Measurements from ENCODE around the gene SRSF7.
"Not testable (repeated sequence)": the region's sequence is repeated elsewhere in the genome, so short reads cannot be mapped to it uniquely, and the experiment has no call there.

SRSF7 gene

DNA sequence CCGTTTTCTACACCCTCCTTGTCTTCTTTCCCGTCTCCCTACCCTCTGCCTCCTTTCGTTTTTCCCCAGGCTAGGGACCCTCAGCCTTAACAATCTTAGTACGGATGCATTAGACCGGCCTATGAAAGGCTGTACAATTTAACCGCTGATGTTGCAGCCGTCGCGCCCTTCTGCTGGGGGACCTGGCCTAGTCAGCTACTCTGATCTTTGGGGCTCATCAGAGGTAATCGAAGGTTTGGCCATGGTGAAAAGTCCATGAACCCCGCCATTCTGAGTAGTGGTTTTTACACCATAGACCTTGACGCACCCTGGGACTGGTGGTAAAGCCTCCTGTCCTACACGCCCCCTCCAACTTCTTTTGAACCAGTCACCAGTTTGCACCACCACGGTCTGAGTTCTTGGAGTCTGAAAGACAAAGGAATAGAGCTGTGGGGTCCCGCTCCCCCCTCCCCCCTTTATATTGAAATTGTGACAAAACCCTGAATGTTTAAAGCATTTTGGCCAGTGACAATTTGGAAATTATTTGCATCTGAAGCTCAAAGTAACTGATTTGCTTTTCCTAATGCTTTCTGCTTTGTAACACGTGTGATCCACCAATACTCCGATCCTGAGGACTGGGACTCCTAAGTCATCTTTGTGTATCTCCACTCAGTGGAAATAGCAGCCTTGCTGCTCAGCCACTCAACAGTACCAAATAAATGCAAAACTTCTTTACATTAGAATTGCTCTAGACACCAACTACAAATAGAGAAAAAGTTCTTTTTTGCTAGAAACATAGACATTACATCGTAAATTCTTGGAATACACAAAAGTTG, 642 bp upstream of the SRSF7 start:
- DNase-seq: no peak

DNA sequence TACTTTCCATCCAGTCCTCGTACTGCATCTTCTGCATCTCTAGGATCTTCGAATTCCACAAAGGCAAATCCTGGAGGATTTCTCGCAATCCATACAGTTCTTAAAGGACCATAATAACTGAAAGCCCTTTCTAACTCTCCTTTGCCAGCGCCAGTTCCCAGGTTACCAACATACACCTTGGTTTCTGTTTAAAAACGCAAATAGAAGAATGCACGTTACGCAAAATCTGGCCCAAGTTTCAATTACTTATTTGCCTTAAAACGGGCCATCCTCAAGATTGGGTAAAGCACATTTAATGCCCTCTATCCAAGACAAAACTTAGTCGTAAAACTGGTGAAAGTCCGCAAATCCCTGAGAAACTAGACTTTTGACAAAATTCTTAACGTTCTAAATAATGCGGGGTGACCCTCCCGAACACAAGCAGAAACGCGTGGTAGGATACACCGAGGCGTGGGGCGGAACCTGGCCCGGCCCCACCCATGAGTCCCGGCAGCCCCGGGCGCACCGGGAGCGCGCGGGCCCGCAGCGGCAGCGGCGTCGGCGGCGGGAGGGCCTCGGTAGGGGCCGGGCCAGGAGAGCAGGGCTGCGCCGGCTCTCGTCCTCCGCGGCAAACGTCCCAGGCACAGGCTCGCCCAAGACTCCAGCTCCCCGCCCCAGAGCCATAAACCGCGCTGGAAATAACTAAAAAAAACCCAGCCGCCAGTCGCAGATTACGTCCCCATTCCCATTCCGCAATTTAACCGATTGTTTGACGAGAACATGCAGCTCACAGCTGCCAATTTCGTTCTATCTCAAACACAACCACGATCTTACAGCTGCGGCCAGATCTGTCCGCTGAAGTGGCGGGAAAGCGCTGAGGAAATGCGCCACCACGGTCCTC, 910 bp downstream of the SRSF7 start:
- no peak for DNase-seq

DNA sequence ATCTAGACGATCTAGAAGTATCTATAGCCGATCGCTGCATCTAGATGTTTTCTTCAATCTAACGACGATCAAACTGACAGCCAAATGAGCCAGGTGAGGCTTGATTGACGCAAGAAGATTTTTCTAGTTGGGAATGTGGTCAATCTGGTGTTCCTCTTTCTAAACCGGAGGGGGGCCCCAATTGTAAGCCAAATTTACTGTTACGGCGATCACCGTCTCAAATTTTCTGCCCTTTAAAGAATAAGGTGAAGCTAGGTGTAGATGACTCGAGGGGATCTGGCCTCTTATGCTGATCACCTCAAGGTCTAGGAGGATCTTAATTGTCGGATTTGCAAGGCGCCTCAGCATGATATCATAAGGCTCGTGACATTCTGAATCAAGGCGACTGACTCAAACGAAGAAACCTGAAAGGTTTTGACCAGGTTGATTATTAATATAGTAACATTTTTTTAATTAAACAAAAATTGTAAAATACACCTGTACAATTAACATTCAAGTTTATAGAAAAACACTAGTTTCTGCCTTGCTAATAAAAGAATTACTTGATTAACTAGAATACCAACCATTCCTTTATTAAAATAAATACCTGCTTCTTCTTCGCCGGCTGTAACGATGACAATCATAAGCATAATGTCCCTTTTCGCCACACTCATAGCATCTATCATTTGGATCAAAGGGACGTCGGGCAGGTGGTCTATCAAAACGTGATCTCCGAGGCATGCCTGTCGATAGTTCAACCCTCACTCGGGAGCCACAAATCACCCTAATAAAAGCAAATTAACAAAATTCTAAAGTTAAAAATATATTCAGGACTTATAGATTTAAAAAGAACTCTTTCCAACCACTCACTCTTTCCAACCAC, 2.0 kb downstream of the SRSF7 start:
- DNase-seq: no peak

DNA sequence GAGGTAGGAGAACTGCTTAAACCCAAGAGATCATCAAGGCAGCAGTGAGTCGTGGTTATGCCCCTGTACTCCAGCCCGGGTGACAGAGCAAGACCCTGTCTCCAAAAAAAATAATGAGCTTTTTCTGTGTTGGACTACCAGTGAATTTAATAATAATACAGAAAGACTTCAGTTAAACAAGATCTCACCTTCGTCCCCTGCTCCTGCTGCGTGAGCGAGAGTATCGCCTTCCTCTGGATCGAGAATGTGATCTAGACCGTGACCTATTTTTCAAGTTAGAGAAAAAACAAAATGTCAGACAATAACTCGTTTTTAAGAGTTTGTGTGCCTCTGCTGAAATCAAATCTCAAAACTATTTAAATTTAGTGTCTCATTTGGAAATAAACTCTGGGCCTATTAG, 2.8 kb downstream of the SRSF7 start:
- DNase-seq: no peak

DNA sequence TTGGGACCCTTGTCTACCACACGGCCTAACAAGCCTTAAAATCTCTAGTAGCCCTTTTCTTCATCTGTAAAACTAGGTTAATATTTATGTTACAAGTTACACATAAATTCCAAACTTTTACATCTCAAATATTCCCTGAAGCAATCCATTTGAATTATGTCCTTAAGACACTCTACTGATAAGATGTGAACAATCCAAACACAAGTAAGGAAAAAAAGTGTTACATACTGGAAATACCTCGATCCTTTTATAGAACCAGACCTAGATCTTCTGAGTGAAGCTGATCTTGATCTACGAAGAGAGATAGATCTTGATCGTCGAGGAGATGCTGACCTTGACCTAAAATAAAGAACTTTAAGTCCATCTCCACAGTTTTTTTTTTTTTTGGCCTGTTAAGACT, 3.3 kb downstream of the SRSF7 start:
- no peak for DNase-seq

DNA sequence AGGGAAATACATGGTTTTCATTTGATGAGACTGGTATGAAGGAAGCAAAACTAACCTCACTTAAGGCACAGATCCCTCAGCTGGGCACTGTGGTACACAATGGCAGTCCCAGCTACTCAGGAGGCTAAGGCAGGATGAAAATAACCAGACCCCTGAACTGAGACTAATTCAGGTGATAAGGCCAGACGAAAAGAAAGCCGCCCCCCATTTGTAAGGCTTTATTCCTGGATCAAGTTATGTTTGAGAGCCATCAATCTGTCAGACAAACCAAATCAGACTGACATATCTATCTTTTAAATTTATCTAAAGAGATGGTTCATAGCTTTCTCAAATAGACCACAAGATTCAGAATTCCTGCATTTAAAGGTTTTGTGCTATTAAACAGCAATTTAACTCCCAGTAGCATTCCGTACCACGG, 4.1 kb downstream of the SRSF7 start:
- no peak for DNase-seq

DNA sequence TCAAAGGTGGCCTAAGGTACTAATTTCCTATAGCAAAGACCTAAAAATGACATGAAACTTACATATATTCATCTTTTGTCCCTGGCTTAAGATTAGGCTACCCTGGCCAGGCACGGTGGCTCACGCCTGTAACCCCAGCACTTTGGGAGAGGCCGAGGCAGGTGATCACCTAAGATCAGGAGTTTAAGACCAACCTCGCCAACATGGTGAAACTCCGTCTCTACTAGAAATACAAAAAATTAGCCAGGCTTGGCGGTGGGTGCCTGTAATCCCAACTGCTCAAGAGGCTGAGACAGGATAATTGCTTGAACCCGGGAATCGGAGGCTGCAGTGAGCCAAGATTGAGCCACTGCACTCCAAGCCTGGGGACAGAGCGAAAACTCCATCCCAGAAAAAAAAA, 5.9 kb downstream of the SRSF7 start:
- DNase-seq: no peak

DNA sequence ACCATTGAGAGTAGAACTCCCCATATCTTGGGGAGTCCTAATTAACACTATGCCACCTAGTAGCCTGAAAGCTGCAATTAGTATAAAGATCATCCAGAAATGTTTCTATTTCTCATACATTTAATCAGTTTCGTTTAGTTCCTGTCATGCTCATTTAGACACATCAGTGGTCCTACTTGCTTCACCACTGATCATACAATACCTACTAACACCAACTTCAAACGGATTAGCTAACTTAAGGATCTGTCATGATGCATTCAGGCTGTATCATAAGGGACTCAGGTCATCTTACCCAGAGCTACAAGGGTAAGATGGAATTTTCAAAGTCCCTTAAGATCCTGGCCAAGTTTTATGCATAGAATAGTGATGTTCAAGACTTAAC, 6.8 kb downstream of the SRSF7 start:
- DNase-seq: no peak

DNA sequence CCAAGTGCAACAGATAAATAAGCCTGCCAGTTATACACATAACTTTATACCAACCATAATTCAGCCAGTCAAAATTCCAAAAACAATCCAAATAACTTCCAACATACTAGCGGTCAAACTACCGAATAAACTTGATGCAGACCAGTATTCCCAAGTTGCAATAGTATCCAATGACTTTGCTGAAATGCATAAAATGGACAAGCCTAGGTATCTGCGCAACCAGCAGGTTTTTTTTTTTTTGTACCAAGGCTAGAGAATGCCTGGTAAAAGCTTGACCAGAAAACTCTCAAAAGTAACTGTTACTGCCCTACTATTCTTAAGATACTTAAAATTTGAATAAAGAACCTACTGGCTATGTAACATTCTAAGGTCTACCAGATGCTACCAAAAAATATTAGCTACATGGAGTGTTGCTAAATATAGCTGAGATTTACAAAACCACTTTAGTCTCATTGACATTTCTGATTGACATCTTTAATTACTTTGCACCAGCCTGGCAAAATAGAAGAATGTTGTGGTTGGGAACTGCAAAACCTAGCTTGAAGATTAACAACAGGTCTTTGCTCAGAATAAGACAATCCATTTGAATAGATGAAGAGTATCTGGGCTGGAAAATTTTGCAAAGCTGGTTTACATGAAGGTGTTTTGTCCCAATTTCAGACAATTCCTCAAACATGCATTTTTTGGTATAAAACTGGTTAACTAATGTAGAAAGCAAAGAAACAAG, 7.3 kb downstream of the SRSF7 start:
- no peak for DNase-seq

DNA sequence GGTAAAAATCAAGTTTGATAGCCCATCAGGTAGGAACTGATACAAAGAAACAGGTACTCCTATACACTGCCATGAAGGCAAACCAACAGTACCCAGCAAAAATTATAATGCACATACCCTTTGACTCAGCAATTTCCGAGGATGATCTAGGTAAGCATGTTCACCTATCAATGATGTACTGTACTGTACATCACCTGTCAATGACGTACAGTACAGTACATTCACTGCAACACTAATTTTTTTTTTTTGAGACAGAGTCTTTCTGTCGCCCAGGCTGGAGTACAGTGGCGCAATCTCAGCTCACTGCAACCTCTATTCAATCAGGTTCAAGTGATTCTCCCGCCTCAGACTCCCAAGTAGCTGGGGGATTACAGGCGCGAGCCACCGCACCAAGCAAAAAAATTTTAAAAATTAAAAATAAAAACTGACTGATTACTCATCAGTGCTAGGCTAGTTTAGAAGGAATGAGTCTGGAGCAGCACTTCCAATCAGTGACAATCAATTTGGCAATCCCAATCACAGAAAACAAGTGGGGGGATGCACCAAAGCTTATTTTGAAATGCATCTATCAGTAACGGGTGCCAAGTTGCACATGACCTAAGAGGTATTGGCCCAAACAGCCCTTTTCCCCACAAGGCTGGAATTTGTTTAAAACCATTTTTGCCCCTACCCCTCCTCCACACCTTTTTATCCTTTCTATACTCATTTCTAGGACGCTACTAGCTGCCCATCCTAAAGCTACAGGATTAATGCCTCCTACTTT, 8.2 kb downstream of the SRSF7 start:
- no peak for DNase-seq

DNA sequence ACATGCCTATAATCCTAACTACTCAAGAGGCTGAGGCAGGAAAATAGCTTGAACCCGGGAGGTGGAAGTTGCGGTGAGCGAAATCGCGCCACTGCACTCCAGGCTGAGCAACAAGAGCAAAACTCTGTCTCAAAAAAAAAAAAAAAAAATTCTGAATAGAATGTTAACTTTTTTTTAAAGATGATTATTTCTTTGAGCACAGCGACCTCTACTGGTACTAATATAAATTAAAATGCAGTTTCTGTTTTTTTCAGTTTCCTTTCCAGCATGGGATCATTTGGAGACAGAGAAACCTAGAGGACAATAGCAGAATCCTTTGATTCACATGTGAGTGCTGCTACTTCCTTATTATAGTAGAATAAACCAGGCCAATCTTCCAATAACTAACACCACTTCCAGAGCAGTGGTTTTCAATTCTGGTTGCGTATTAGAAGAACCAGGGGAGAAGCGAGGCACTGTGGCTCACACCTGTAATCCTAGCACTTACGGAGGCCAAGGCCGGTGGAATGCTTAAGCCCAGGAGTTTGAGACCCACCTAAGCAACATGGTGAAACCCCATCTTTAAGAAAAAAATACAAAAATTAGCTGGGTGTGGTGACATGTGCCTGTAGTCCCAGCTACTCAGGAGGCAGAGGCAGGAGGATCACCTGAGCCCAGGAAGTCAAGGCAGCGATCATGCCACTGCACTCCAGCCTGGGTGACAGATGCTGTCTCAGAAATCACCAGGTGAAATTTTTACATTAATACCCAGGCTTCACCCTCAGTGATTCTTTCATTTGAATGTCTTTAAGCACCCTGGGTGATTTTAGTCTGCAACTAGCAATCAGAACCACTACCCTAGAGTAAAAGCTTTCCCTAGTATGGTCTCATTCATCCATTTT, 10.1 kb downstream of the SRSF7 start:
- DNase-seq: no peak

DNA sequence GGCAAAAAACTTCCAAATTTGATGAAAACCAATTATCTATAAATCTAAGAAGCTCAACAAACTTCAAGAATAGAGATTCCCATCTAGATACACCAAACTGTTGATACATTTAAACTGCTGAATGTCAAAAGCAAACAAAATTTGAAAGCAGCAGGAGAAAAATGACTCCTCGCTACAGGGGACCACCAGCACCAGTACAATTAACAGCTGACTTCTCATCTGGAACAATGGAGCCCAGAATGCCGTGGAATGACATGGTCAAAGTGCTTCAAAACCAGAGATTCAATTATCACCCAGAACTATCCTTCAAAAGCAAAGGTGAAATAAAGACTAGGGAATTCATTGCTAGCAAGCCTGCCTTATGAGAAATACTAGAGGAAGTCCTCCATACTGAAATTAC, 11.6 kb downstream of the SRSF7 start:
- no peak for DNase-seq

DNA sequence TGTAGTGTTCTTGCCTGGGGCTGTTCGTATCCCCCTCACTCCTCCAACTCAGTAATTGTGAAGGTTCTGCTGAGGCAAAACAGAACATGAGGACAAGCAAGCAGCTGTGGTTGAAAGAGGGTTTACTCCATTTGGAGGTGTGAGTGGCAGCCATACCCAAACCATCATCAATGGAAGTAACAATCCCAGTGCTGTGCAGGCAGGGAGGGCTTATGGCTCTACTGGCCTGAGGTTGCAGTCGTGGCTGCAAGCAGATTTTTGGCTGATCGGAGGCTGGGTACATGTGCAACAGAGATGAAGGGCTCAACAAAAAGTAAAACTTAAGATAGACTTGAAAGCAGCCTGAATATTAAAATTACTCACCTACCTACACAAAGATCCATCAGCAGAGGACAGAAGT, 13.2 kb downstream of the SRSF7 start:
- DNase-seq: no peak

DNA sequence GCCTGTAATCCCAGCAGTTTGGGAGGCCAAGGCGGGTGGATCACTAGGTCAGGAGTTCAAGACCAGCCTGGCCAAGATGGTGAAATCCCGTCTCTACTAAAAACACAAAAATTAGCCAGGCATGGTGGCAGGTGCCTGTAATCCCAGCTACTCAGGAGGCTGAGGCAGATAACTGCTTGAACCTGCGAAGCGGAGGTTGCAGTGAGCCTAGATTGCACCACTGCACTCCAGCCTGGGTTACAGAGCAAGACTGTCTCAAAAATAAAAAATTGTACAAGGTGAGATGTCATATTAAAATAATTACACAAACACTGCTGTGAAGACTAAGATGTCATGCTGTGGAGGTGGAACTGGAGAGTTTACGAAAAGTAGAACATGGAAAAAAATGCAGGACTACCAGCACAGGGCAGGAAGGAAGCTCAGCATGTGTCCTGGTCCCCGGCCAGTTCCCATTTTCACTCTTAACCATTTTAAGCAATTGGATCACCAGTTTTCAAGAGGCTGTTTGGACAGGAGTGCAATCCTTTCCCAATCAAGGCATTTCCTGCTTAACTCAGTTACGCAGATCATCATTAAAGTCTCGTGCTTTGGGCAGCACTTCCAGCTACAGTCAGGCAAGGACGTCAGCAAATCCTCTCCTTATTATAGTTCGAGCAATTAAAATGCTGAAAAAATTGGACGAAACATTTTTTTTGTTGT, 14.0 kb downstream of the SRSF7 start:
- DNase-seq: not testable (repeated sequence)

DNA sequence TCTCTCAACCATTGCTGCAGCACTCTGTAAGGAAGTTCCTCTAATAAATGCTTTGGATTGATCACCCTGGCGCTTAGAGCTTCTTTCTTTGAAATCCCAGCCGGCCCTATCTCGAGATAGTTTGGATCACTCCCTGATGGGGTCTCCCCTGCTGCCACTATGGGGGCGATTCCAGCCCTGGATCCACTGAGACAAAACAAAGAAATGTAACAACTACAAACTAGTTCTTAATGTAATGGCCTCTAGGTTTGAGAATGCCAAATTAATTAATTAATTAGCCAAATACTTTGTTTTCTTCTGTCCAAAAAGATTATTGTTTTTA, 15.2 kb downstream of the SRSF7 start:
- no peak for DNase-seq

DNA sequence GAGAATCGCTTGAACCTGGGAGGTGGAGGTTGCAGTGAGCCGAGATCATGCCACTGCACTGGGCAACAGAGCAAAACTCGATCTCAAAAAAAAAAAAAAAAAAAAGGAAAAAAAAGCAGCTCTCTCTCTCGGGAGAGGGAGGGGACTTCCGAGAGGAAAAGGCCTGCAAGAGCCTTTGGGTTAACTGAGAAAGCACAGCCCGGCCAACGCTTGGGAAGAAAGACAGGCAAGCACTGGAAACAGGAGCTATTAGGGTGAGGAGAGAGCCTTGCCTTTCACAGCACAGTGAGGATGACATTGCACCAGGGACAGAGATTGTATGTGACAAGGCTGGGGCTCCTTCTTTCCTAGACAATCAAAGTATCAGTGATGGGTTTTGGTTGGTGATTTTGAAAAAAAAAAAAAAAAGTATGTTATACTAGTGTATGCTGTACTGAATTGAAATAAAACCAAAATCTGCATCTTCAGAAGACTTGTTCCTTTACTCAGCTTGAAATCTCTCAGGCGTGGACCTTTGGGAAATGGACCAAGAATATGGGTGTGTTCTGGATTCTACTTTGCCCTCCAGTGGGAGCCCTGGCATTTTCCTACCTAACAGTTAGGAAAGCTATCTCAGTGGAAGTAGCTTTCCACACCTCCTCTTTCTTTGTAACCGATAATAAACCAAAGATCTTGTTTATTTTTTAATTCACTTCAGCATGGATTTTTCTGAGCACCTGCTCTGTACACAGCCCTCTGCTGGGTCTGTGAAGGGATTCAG, 16.7 kb downstream of the SRSF7 start:
- no peak for DNase-seq

DNA sequence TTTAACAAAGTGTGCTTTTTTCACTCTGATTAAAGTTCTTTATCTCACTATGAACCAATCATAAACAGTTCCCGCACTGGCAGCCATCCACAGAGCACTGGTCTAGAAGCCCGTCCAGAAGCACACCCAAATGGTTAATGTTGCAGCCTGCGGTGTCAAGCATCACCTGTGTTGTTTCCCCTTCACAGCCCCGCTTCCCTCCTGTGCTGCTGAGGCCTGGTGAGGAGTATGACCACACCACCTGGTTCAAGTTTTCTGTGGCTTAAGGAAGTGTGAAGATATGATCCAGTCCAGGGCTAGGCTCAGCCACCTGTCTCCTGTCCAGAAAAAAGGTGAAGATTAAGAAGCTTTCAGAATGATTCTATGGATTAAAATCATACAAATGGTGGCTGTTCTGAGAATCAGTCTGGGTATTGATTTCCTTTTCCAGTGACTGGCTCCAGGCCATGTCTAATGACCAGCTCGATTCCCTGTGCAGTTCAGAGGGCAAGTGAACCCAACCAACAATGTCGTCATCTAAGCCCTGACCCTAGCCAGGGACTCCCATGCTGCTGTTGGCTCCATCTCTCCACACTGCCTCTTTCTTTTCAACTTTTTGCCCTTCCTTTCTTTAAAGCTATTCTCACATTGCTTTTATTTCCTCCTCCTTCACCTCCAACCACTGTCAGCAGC, 17.7 kb downstream of the SRSF7 start:
- no peak for DNase-seq

DNA sequence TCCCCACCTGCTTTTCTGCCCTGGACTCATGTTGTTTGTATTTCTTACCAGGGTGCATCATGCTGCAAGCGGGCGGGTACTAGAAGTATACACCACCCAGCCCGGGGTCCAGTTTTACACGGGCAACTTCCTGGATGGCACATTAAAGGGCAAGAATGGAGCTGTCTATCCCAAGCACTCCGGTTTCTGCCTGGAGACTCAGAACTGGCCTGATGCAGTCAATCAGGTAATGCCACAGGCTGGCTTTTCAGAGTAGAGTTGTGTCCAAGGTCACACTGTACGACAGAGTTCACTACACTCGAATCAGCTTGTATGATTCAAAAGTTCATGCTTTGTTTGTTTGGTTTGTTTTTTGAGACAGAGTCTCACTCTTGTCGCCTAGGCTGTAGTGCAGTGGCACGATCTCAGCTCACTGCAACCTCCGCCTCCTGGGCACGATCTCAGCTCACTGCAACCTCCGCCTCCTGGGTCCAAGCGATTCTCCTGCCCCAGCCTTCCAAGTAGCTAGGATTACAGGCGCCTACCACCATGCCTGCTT, 19.4 kb downstream of the SRSF7 start:
- no peak for DNase-seq

DNA sequence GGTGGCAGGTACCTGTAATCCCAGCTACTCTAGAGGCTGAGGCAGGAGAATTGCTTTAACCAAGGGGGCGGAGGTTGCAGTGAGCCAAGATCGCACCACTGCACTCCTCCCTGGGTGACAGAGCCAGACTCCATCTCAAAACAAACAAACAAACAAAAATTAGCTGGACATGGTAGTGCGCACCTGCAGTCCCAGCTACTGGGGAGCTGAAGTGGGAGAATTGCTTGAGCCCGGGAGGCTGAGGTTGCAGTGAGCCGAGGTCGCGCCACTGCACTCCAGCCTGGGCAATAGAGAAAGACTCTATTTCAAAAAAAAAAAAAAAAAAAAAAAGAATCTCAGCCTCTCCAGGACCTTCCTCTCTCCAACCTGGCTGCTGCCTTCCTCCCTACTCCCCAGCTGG, 20.1 kb downstream of the SRSF7 start:
- DNase-seq: no peak
